GM12878 (cell line): ENCODE data around the gene DEUP1. TPM values are rescaled to one million over a fixed set of nuclear protein-coding genes. Genes with fewer than 3 reads are reported as not detected.
"Not testable (repeated sequence)": the region's sequence is repeated elsewhere in the genome, so short reads cannot be mapped to it uniquely, and the experiment has no call there.

ENCODE experiments used
- ATAC-seq: fragments of 200-7000 bp; cut with Tn5 transposase; 3 replicates; pipeline ENCODE4 v1.9.1; 2020; ENCODE audit warnings: mild to moderate bottlenecking, moderate library complexity
- BruUV-seq: library from RNA; stranded (reverse); fragments of 400-500 nt; replicated peaks from 2 replicates; lab custom pipeline; 2021; lab: Mats Ljungman, UMichigan
- CTCF ChIA-PET: fragments of 300-600 bp; sonication (Branson Sonifier 250); formaldehyde crosslinking; extraction: SDS; loops from one replicate; lab custom pipeline; 2021; ENCODE audit warnings: inconsistent platforms; lab: Yijun Ruan, JAX
- POLR2A ChIA-PET: fragments of 350-600 bp; formaldehyde crosslinking; extraction: SDS; loops from one replicate; lab custom pipeline; 2021; ENCODE audit warnings: inconsistent platforms; lab: Charles Lee
- RAD21 ChIA-PET: fragments of 300-600 bp; sonication (Branson Sonifier 250); formaldehyde crosslinking; loops from one replicate; lab custom pipeline; 2023; ENCODE audit warnings: antibody characterized with exemption; ENCODE audit not compliant: unreplicated experiment; lab: Charles Lee
- SMC1A ChIA-PET: fragments of 300-600 bp; sonication (Branson Sonifier 250); formaldehyde crosslinking; loops from one replicate; lab custom pipeline; 2023; ENCODE audit not compliant: unreplicated experiment, uncharacterized antibody; lab: Charles Lee
- DNase-seq: peaks from one replicate; pipeline ENCODE4 v3.0.0-alpha.2; 2011; ENCODE audit warnings: low read depth, low spot score
- FAIRE-seq: peaks from 3 replicates; lab custom pipeline; 2011; peaks lifted over from hg19 to GRCh38; lab: Jason Lieb, UNC
- H2AFZ ChIP-seq: 2 replicates; pipeline ENCODE4 v1.6.0; 2011; ENCODE audit warnings: low read depth, low read length, control low read depth; ENCODE audit not compliant: control insufficient read depth
- H3K27ac ChIP-seq: 2 replicates; pipeline ENCODE4 v1.5.1; 2011; ENCODE audit warnings: control low read depth; ENCODE audit not compliant: control insufficient read depth, insufficient read depth
- H3K27me3 ChIP-seq, 2 experiments: replicated peaks in 1 of 2; 2 replicates each; pipeline versions ENCODE4 v1.6.0 to v1.6.1; 2011; ENCODE audit warnings: low read length in 1 of 2; ENCODE audit not compliant: control insufficient read depth in 2 of 2, insufficient read depth in 2 of 2
- H3K36me3 ChIP-seq, 2 experiments: 2 replicates each; pipeline ENCODE4 v1.5.1; 2011; ENCODE audit warnings: low read length in 1 of 2; ENCODE audit not compliant: control insufficient read depth in 2 of 2, insufficient read depth in 2 of 2
- H3K4me1 ChIP-seq: 2 replicates; pipeline ENCODE4 v1.6.1; 2011; ENCODE audit warnings: mild to moderate bottlenecking, low read length, moderate library complexity, mixed read lengths; ENCODE audit not compliant: control insufficient read depth, insufficient read depth
- H3K4me2 ChIP-seq: 2 replicates; pipeline ENCODE4 v1.6.0; 2011; ENCODE audit warnings: control low read depth; ENCODE audit not compliant: control insufficient read depth, insufficient read depth
- H3K4me3 ChIP-seq: fragments of 200-600 bp; sonication (generic); 2 replicates; pipeline ENCODE4 v1.5.1; 2016
- H3K79me2 ChIP-seq: 2 replicates; pipeline ENCODE4 v1.6.0; 2011; ENCODE audit warnings: low read length; ENCODE audit not compliant: control insufficient read depth, insufficient read depth
- H3K9ac ChIP-seq: 2 replicates; pipeline ENCODE4 v1.8.0; 2011; ENCODE audit warnings: low read length, control low read depth, mixed read lengths; ENCODE audit not compliant: control insufficient read depth, insufficient read depth
- H3K9me3 ChIP-seq: replicated peaks from 3 replicates; pipeline ENCODE4 v1.5.1; 2011; ENCODE audit warnings: mild to moderate bottlenecking, low read length; ENCODE audit not compliant: control insufficient read depth, insufficient read depth
- H4K20me1 ChIP-seq: 2 replicates; pipeline ENCODE4 v1.6.0; 2011; ENCODE audit not compliant: control insufficient read depth, insufficient read depth
- FOS ChIP-seq: IDR thresholded peaks from 3 replicates; pipeline ENCODE4 v1.6.1; 2011; ENCODE audit warnings: borderline replicate concordance; ENCODE audit not compliant: insufficient read length; ENCODE audit errors: extremely low read depth
- MEF2A ChIP-seq: IDR thresholded peaks from 2 replicates; pipeline ENCODE4 v1.6.1; 2011; ENCODE audit warnings: low read depth, mild to moderate bottlenecking, low read length, moderate library complexity; ENCODE audit not compliant: insufficient read depth
- NFYA ChIP-seq: IDR thresholded peaks from 2 replicates; pipeline ENCODE4 v1.6.1; 2011; ENCODE audit warnings: low read depth, mild to moderate bottlenecking, low read length, improper control_type of control experiment, borderline replicate concordance
- USF1 ChIP-seq: IDR thresholded peaks from 2 replicates; pipeline ENCODE4 v1.6.1; 2011; ENCODE audit warnings: borderline replicate concordance, low read depth, mild to moderate bottlenecking, moderate library complexity, mixed read lengths, low read length; ENCODE audit not compliant: insufficient read depth; ENCODE audit errors: extremely low read length
- ZNF217 ChIP-seq: fragments of 450-650 bp; IDR thresholded peaks from 2 replicates; pipeline ENCODE4 v1.6.1; 2017; ENCODE audit warnings: antibody characterized with exemption, mild to moderate bottlenecking
- ZNF274 ChIP-seq: IDR thresholded peaks from one replicate; pipeline ENCODE4 v1.8.0; 2011; ENCODE audit not compliant: insufficient read length, insufficient read depth
- WGBS: methylation state at CpG from one replicate; pipeline ENCODE4 v1.1.6; 2016; ENCODE audit warnings: low lambda C conversion rate; ENCODE audit not compliant: insufficient replicate concordance, insufficient coverage; ENCODE audit errors: missing lambda C conversion rate; 5-methylcytosine and 5-hydroxymethylcytosine counted together
- in situ Hi-C: fragments of 300-500 bp; cut with MboI; formaldehyde crosslinking; loops from 9 replicates; pipeline ENCODE4 v1.14.3; 2018; ENCODE audit warnings: mixed read lengths
- intact Hi-C: fragments of 100-400 bp; cut with micrococcal nuclease; formaldehyde crosslinking; loops from one replicate; pipeline ENCODE4 v1.14.2; 2022; ENCODE audit not compliant: unreplicated experiment
- polyA plus RNA-seq, 11 experiments: library from polyadenylated mRNA; depleted of rRNA in 4 of 11; unstranded in 6 of 11; stranded (reverse) in 5 of 11; fragments of >200 nt; fragmentation: Nextera tagmentation in 4 of 11; fragmentation: Illumina TruSeq in 1 of 11; extraction: Ambion mirVana in 4 of 11; extraction: Trizol in 1 of 11; gene quantifications; 1 replicate in 1 of 11; 2 replicates in 10 of 11; pipeline versions ENCODE4 v1.2.1 to v1.2.3, GENCODE V29; 2011 to 2016; ENCODE audit warnings: inconsistent platforms in 2 of 11, missing spikeins in 2 of 11, low read depth in 1 of 11
- total RNA-seq, 4 experiments: library from RNA; depleted of rRNA in 3 of 4; stranded (reverse); fragments of >200 nt in 3 of 4; fragmentation: Illumina TruSeq in 1 of 4; extraction: Trizol in 1 of 4; gene quantifications; 2 replicates each; pipeline versions ENCODE4 v1.2.1 to v1.2.3, GENCODE V29; 2013 to 2021
- TF ChIP-seq, protein P1 (sequence below): IDR thresholded peaks from 2 replicates; pipeline ENCODE4 v1.6.1; 2012; ENCODE audit warnings: mild to moderate bottlenecking, low read depth, low read length

The DEUP1 gene
- total and polyA plus RNA-seq, 10 of the 15 experiments (the other 5 are each of a cell fraction or from before 2014, with no cell fraction given): 0.12 TPM; not detected in 9

DNA sequence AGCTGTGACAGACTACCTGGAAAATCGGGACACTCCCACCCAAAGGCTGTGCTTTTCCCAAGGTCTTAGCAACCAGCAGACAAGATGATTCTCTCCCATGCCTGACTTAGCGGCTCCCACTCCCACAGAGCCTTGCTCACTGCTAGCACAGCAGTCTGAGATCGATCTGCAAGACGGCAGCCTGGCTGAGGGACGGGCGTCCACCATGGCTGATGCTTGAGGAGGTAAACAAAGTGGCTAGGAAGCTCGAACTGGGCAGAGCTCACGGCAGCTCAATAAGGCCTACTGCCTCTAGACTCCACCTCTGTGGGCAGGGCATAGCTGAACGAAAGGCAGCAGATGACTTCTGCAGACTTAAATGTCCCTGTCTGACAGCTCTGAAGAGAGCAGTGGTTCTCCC, 127.7 kb downstream of the DEUP1 start:
- Histone ChIP-seq H3K27me3 (no peaks in the 10 kb centered on the region), H3K4me3 (no peak overlapping the region), H3K4me1 (no peaks in the 10 kb centered on the region), H4K20me1 (no peaks in the 10 kb centered on the region), H3K4me2 (no peak overlapping the region), H3K9me3 (no peaks in the 10 kb centered on the region; the same call in 2 of the 3 replicates), H3K79me2 (no peaks in the 10 kb centered on the region), H3K9ac (no peak overlapping the region), H3K36me3 (no peaks in the 10 kb centered on the region), H2AFZ (no peak overlapping the region), H3K27ac (no peak overlapping the region)
- TF ChIP-seq FOS: no peak
- no peak for TF ChIP-seq ZNF217
- TF ChIP-seq USF1: no peak
- no peak for TF ChIP-seq ZNF274
- TF ChIP-seq MEF2A: no peak
- no peak for TF ChIP-seq NFYA
- TF ChIP-seq, protein P1, sequence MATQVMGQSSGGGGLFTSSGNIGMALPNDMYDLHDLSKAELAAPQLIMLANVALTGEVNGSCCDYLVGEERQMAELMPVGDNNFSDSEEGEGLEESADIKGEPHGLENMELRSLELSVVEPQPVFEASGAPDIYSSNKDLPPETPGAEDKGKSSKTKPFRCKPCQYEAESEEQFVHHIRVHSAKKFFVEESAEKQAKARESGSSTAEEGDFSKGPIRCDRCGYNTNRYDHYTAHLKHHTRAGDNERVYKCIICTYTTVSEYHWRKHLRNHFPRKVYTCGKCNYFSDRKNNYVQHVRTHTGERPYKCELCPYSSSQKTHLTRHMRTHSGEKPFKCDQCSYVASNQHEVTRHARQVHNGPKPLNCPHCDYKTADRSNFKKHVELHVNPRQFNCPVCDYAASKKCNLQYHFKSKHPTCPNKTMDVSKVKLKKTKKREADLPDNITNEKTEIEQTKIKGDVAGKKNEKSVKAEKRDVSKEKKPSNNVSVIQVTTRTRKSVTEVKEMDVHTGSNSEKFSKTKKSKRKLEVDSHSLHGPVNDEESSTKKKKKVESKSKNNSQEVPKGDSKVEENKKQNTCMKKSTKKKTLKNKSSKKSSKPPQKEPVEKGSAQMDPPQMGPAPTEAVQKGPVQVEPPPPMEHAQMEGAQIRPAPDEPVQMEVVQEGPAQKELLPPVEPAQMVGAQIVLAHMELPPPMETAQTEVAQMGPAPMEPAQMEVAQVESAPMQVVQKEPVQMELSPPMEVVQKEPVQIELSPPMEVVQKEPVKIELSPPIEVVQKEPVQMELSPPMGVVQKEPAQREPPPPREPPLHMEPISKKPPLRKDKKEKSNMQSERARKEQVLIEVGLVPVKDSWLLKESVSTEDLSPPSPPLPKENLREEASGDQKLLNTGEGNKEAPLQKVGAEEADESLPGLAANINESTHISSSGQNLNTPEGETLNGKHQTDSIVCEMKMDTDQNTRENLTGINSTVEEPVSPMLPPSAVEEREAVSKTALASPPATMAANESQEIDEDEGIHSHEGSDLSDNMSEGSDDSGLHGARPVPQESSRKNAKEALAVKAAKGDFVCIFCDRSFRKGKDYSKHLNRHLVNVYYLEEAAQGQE: no peak
- ChIA-PET RAD21 (no interaction called here), POLR2A (interaction anchor here (0.6 kb wide), 1 partner anchor 31 kb away, joined by 3 read pairs; no protein-coding TSS in a partner anchor), CTCF (interaction anchor here (1.1 kb wide), 1 partner anchor 28 kb away, joined by 3 read pairs; no protein-coding TSS in a partner anchor), SMC1A (interaction anchor here (1.4 kb wide), 1 partner anchor 88 kb away, joined by 3 read pairs; no protein-coding TSS in a partner anchor)
- in situ Hi-C loops: no loop called here
- BruUV-seq: no TSS peak
- intact Hi-C loops: no loop called here
- 47% methylated on average over 9 of the region's 9 CpGs for WGBS
- ATAC-seq: no peak
- no peak for FAIRE-seq
- no peak for DNase-seq

DNA sequence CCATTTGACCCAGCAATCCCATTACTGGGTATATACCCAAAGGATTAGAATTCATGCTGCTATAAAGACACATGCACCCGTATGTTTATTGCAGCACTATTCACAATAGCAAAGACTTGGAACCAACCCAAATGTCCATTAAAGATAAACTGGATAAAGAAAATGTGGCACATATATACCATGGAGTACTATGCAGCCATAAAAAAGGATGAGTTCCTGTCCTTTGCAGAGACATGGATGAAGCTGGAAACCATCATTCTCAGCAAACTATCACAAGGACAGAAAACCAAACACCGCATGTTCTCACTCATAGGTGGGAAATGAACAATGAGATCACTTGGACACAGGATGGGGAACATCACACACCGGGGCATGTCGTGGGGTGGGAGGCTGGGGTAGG, 133.1 kb downstream of the DEUP1 start:
- BruUV-seq, H4K20me1 ChIP-seq, H3K79me2 ChIP-seq, FAIRE-seq, in situ Hi-C loops, intact Hi-C loops, H3K27me3 ChIP-seq, H3K36me3 ChIP-seq, H2AFZ ChIP-seq, ATAC-seq, POLR2A ChIA-PET, H3K27ac ChIP-seq, DNase-seq, H3K4me2 ChIP-seq, H3K4me1 ChIP-seq, RAD21 ChIA-PET, H3K4me3 ChIP-seq, H3K9me3 ChIP-seq, H3K9ac ChIP-seq, CTCF ChIA-PET: not testable (repeated sequence)
- SMC1A ChIA-PET: interaction anchor here (0.6 to 1.5 kb wide), 2 partner anchors 78 to 177 kb away, joined by 4 to 6 read pairs; no protein-coding TSS in a partner anchor
- 82% methylated on average over 4 of the region's 4 CpGs for WGBS
